ENCODE data around the gene KLHDC4.
"Not testable (repeated sequence)": the region's sequence is repeated elsewhere in the genome, so short reads cannot be mapped to it uniquely, and the experiment has no call there.

DNA sequence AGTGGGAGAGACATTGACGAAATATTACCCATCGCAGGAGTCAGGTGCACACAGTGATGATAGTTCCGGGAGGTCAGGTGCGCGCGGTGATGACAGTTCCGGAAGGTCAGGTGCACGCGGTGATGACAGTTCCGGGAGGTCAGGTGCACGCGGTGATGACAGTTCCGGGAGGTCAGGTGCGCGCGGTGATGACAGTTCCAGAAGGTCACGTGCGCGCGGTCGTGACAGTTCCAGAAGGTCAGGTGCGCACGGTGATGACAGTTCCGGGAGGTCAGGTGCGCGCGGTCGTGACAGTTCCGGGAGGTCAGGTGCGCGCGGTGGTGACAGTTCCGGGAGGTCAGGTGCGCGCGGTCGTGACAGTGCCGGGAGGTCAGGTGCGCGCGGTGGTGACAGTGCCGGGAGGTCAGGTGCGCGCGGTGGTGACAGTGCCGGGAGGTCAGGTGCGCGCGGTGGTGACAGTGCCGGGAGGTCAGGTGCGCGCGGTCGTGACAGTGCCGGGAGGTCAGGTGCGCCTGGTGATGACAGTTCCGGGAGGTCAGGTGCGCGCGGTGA is 84.7 kb downstream of the KLHDC4 start:
- TF ChIP-seq EZH2phosphoT487 (conservative IDR thresholded peaks at IDR 0.05; ENCODE audit: low read length), result not testable (repeated sequence)
- TF ChIP-seq, protein P1, sequence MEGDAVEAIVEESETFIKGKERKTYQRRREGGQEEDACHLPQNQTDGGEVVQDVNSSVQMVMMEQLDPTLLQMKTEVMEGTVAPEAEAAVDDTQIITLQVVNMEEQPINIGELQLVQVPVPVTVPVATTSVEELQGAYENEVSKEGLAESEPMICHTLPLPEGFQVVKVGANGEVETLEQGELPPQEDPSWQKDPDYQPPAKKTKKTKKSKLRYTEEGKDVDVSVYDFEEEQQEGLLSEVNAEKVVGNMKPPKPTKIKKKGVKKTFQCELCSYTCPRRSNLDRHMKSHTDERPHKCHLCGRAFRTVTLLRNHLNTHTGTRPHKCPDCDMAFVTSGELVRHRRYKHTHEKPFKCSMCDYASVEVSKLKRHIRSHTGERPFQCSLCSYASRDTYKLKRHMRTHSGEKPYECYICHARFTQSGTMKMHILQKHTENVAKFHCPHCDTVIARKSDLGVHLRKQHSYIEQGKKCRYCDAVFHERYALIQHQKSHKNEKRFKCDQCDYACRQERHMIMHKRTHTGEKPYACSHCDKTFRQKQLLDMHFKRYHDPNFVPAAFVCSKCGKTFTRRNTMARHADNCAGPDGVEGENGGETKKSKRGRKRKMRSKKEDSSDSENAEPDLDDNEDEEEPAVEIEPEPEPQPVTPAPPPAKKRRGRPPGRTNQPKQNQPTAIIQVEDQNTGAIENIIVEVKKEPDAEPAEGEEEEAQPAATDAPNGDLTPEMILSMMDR (IDR thresholded peaks at IDR 0.05; ENCODE audit: insufficient read depth, low read length, poor library complexity, severe bottlenecking), result not testable (repeated sequence)

Measured in SU-DHL-6 (cell line).